ENCODE data around the gene UBR4.
"Not testable (repeated sequence)": the region's sequence is repeated elsewhere in the genome, so short reads cannot be mapped to it uniquely, and the experiment has no call there.

The UBR4 gene

DNA sequence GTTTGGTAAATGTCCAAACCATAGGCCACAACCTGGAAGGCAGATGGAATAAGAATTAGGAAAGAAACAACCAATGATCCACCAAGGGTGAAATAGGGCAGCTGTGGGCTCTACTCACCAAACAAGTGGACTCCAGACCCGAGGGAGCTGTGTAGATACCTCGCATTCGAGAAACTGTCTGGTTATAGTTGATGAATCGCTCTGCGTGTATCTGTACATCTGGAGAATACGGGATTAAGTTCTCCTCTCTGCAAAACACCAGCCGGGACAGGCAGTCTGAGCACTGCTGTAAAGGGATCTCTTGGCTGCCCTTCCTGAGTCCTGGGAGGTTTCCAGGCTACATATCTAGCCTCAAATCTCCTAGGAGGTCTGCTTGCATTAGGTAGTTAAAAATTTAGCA lies 9.4 kb upstream of the UBR4 start:
- no peak for DNase-seq

DNA sequence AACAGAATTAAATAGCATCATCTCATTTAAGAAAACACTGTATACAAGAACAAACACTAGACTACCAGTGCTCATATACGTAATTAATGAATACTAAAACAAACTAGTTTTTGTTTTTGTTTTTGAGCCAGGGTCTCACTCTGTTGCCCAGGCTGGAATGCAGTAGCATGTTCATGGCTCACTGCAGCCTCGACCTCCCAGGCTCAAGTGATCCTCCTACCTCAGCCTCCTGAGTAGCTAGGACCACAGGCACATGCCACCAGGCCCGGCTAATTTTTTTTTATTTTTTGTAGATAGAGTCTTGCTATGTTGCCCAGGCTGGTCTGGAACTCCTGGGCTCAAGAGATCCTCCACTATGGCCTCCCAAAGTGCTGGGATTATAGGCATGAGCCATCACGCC lies 6.5 kb upstream of the UBR4 start:
- DNase-seq: not testable (repeated sequence)

DNA sequence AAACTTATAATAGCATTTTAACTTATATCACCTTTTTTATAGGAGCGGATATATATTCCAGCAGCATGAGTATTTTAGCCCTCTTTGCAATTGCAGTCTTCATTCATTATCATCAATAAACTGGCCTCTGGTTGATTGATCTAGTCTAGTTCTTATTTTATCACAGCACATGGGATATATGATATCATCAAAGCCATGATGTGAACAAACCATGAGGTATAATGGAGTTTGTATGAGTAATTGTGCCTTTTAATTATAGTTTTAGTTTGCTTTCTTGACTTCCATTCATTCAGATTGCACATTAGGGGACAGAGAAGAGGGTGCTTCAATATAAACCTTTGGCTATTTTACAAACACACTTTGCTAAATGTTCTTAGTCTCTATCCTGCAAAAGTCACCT lies 3.5 kb upstream of the UBR4 start:
- DNase-seq: no peak

DNA sequence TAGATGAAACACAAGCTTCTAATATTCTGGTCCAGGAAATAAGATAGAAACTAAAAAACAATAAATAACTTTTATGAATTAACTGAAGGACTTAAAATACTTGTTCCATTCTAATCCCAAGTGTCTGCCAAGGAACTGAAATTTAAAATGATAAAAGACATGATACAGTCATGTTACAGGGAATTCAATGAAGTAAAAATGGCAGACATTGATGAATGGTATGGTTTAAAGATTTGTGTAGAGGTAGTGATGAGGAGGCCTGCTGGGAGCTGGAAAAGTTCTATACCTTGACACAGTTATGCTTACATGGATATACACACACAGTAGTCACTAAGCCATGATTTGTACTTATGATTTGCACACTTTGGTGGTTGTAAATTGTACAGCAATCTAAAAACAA lies 2.1 kb upstream of the UBR4 start:
- no peak for DNase-seq

DNA sequence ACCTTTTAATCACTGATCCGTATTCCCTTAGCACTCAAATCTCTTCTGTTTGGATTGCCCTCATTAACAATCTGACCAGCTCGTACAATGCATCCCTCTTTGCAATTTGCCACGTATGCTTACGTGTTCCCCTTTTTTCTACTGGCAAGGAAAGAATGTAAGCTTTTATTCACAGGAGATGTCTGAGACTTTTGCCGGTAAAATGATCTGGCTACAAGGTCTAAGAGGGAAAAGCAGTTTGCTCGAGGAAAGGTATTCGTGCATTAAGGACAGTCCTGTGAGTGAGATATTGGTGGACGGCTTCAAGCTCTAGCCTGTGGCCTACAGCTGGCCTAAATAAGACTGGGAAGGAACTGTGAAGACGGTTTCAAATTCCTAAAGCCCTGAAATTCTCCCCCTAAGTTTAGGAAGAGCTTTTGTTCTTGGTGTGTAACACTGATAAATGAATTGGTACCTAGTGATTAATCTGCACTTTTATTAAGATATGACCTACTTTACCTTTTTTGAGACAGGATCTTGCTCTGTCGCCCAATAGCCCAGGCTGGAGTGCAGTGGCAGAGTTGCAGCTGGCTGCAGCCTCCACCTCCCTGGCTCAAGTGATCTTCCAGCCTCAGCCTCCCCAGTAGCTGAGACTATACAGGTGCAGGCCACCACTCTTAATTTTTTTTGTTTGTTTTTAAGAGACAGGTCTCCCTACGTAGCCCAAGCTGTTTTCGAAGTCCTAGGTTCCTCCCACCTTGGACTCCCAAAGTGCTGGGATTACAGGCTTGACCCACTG lies 895 bp upstream of the UBR4 start:
- DNase-seq: no peak

DNA sequence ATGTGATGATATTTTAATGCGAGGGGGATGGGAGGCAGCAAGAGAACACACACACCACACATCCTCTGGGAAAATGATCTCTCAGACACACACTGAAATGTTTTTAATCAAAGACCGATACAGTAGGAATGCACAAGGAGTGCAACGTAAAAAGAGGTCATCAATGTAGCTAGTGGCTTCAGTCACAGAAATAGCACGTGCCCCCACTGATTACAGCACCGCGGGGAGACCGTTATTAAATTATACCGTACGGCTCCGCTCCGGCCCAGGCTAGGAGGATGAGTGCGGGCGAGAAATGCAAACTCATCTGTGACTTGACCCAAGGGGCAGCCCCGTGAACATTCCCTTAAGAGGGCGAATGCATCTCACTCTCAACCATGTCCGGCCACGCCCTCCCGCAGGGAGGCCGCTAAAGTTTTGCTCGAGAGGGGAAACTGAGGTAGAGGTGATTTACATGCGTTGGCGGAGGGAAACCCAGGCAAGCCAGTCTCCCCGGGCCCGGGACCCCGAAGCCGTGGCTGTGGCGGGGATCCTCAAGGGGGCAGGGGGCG lies 552 bp downstream of the UBR4 start:
- DNase-seq: peak; percentile 58 to 59

DNA sequence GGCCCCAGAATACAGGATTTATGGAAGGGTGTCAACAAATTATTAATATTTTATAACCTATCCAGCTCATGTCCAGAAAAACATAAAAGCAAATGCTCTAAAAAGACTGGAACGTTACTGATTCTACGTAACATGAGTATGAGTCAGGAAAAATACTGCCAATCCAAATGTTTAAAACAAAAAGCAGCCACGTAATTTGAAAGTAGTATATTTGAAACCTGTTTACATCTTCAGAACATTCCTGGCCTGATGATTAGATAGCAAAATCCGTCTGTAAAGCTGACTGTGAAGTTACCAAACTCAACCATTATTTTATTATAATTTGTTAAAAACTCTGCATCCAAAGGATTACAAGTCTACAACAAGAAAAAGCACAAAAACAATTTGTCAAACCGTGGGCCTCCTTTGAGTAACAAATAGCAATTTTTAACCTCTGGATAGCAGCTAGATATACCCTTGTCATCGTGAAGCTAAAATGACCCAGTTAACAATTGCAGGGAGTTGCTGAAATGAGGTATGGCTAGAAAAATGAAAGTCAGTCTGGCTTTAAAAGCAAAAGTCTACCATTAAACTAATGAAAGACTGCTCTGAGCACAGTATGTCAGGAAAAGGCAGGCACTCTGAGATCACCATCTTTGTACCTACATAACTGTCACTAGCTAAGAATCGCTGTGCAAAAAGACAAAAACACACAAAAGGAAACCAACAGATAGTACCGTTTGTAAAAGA lies 1.2 kb downstream of the UBR4 start:
- DNase-seq: no peak

DNA sequence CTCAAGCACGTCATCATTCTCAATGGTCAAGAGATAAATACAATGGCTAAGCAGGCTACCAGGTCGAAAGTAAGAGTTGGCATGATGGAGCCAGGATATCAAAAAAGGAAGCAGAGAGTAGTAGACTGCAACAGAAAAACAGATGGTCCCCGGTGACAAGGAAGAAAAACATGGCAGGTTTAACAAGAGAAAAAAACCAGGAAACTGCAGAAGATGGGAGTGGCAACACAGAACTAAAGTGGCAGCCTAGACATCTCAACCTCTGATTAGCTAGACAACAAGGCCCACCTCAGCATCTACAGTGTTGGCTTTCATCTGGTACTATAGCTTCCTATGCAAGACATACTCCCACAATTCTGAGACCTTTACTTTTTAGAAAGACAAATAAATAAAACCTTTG lies 3.1 kb downstream of the UBR4 start:
- DNase-seq: no peak

DNA sequence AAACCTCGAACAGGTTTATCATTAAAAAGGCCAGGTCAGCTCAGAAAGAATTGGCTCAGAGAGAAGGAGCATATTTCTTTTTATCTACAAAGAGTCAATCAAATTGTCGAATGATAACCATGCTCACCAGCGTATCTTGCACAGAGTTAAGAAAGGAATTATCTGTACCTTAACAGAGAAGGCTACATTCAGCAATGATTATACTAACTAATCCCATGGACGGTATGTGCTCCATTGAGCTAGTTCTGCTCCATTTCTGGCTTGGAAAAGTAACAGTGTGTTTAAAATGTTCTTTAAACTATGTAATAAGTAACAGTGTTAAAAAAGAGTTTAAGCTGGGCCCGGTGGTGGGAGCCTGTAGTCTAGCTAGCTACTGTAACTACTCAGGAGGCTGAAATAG lies 4.2 kb downstream of the UBR4 start:
- DNase-seq: no peak

DNA sequence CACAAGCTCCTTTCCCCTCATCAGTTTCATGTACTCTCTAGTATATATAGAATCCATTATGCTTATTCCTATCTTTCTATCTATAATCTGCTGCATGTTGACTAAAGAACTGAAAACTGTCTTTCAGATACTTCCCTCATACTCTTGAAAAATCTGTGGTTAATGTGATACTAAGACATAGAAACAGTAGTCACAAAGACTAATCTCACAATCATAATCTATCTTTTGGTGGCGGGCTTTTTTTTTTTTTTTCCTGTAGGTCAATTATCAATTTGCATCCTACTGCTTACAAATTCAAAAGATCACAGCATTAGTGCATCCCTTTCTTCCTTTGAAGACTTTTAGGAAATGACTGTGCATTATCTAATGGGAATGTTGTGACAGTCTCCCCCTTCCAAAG lies 4.7 kb downstream of the UBR4 start:
- no peak for DNase-seq

DNA sequence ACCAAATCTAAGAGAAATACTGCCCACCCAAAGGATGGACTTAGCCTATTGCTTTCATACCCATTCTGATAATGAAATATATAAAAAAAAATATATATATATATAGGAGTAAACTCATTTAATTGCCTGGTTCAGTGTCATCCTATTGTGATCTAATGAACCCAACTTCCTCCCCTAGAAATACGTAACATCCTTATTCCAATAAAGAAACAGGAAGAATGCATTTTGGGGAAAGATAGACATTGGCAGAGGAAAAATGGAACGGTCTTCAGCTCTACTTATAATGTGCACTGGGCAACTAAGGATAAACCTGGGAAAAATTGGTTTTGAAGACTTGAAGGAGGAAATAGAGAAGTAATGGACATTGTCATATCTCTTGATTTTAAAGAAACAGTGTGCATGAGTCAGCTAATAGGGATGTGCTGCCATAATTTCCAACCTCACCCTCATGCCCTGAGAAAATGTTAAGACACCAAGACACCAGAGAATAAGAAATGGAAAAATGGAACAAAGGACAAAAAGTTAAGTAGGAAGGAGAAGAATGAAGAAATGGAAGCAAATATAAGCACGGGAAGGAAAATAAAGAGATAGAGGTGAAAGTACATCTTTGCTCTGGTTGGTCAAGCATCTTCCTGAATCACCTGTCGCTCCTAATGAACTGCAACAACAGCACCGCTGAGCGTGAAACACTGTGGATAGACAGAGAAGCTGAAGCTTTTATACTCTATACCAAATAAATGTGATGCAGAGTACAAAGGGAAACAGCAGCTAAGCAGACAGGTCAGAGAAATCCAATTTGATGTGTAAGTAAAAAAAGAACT lies 5.4 kb downstream of the UBR4 start:
- no peak for DNase-seq

DNA sequence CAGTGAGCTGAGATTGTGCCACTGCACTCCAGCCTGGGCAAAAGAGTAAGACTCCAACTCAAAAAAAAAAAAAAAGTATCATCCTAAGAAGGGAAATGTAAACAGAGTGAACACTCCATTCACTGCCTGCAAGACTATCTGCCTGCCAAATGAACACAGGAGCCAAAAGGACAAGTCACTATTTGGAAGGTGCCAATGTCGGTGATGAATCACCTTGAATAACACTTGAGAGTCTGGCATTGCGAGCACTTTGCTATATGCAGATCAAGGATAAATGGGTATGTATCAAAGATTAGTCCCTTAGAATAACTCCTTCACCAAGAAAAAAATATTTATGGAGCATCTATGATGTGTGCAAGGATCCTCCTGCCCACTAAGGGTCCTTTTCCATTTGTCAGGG lies 6.6 kb downstream of the UBR4 start:
- DNase-seq: no peak

DNA sequence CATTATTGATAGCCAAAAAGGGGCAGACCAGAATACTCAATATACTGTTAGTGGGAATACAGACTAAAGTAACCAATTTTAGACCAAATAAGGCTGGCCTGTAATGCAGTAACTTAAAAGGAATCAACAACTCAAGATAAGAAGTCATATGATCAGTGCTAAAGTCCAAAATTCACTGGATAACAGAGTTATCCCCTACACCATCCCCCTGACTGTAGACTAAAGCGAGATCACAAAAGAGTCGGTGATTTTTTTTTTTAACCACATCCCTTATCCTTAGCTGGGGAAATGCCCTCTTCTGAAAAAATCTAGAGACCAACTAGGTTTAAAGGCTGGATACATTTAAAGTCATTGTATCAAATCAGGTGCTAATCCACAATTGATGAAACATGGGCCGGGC lies 7.7 kb downstream of the UBR4 start:
- no peak for DNase-seq

DNA sequence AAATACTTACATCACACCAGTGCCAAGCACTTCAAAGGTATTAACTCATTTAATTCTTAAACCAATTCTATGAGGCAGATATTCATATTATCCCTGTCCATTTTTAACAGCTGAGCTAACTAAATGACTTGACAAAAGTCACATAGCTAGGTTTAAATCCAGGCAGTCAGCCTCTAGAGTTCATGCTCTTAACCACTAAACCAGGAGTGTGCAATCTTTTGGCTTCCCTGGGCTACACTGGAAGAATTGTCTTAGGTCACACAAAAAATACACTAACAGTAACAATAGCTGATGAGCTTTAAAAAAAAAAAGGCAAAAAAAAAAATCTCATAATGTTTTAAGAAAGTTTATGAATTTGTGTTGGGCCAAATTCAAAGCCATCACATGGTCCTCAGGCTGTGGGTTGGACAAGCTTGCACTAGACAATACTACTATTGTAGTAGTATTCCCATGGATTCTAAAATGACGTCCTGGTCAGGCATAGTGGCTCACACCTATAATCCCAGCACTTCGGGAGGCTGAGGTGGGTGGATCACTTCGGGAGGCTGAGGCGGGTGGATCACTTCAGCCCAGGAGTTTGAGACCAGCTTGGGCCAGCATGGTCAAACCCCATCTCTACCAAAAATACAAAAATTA lies 10.0 kb downstream of the UBR4 start:
- DNase-seq: no peak

DNA sequence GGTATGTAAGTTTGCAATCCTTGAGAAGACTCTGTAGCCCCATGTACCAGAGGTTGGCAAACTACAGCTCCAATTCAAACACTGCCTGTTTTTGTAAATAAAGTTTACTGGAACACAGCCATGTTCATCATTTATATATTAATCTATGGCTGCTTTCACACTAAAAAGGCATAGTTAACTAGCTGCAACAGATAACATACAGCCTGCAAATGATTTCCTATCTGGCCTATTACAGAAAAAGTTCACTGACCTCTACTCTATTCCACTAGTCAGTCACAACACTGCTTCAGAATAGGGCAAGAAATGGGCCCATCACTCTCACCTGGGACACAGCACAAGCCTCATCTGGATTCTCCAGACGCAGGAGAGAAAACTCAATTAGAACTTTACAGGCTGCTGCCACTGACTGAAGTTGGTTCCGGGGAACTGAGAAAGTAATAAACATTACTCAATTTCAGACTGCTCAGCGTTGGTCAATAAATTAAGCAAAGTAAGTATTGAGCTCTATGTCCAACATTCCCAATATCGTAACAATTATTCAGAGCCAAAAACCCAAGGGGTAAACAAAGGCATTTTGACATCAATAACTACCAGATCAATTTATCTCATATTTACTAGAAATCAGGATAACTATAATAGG lies 10.6 kb downstream of the UBR4 start:
- no peak for DNase-seq

DNA sequence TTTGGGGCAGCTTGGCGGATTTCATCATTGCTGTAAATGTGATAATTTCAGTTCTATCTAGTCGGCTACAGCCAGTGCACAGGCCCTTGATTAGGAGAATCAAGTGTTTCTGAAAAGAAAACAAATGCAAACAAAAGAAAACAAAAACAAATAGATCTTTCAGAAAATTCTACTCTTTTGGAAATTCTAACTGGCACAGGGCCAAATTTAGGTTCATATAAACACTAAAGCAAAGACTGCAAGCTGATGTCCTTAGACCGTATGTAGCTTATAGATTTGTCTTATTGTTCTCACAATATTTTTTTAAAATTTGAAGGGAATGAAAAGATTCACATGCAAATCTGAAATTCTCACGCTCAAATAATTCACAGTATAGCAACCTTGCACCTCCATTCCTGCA lies 11.2 kb downstream of the UBR4 start:
- no peak for DNase-seq

DNA sequence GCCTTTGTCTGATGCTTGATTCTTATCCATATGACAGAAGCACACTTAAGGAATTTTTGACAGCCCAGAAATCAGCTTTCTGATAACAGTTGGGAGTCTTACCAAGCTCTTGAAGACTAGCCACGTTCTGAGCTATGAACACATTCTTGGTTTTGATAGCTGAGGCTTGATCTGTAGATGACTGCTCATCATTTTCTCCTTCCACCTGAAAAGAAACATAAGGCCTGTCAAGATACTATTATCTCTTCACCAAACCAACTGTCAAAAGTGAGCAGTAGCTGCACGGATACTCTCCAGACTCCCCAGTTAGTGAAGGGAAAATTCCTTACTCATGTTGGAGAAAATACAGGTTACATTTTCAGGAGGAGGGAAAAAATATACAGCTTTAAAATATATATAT lies 12.2 kb downstream of the UBR4 start:
- DNase-seq: no peak

DNA sequence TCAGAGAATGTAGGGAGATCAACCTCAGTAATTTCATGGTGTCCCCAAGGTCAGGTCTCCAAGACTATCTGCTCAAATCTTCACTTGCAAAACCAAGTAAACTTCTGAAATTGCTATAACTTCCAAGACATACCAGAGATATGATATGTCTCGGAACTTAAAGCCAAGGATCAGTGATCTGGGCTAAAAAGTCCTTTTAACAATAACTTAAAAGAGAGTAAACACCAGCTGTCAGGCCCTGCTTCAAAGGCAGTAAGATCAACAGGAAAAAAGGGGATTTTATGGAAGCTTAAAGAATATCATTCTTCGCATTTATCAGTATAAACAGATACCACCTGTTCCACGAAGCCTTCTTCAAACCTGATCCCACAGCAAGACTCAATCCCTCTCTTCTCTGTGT lies 13.7 kb downstream of the UBR4 start:
- no peak for DNase-seq

DNA sequence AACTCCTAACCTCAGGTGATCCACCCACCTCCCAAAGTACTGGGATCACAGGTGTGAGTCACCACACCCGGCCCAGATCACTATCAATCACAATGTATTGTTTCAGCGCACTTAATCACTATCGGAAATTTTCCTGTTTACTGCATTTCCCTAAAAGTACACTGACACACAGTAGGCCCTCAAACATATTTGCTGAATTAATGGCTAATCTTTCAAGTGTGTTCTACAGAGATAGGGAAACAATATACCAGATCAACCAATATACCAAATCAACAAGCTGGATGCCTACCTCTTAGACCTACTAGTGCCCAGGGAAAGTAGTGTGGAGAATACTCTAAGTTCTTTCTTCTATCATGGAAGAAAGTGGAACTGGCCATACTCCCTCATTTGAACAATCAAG lies 17.1 kb downstream of the UBR4 start:
- no peak for DNase-seq

DNA sequence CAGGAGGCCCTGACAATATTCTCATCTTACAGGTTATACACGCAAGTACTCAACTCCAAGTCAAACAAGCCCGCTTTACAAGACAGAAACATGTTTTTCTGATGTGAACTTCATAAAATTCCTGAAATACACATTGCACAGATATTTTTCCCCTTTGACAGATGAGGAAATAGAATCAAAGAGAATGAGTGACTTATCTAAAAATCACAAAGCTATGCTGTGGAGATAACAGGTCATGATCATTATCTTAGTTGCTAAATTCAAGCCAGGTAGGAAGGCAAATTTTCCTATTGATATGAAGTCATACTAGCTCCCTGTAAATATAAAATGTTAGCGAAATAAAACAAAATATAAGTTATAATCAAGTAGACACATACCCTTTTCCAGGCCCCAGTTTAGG lies 18.3 kb downstream of the UBR4 start:
- no peak for DNase-seq

DNA sequence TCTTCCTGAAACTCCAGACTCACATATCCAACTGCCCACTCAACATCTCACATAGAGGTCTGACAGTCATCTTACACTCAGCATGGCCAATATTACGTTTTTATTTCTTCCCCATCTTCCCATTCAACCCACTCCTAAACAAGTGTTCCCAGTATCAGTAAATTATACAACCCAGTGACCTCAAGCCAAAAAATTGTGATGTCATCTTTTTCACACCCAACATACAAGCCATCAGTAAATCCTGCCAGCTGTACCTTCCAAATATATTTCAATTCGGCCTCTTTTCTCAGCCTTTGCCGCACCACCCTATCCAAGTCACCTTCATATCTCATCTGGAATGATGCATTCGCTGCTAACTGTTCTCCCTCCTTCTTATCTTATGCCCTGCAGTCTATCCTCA lies 19.6 kb downstream of the UBR4 start:
- no peak for DNase-seq

DNA sequence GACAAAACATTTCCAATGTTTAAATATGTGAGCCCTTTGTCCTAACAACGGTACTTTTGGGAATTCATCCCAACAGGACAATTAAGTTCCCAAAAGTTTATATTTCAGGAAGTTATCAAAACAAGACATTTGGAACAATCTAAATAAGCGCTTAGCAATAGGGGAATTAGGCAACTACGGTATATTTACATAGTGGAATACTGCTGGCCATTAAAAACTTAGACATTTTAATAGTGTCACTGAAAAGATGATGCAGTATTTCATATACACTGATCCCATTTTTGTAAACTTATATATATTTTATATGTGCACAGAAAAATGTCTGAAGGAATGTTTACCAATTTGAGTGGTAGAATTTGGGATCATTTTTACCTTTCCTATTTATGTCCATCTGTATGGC lies 20.8 kb downstream of the UBR4 start:
- no peak for DNase-seq

DNA sequence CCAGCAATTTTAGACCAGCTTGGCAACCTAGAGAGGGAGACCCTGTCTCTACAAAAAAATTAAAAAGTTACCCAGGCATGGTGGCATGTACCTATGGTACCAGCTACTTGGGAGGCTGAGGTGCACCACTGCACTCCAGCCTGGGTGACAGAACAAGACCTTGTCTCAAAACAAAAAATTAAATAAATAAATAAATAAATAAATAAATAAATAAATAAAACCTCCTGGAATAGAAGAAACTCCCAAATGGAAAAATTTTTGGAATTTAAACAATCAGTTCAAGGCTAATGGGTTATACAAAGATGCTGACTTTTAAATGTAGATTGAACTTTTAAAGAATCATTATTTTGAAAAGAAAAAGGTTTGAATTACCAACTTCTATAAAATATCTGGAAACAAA lies 22.2 kb downstream of the UBR4 start:
- no peak for DNase-seq
